Measurements from ENCODE around the gene NCKIPSD.

The NCKIPSD gene

GRCh38 chr3:48628277-48629017, 57.3 kb downstream of the NCKIPSD start:
- in situ Hi-C loops (cut with MboI; ENCODE audit: low sequenced_read_pairs) = no loop called here

- in situ Hi-C loops (cut with MboI; ENCODE audit: low sequenced_read_pairs) = no loop called here
These were observed 60.1 kb downstream of the NCKIPSD start for GRCh38 chr3:48625600-48625999.

- in situ Hi-C loops (cut with MboI; ENCODE audit: low sequenced_read_pairs) = no loop called here
These were observed 60.9 kb downstream of the NCKIPSD start for GRCh38 chr3:48624767-48625166.

GRCh38 chr3:48623851-48624547, 61.7 kb downstream of the NCKIPSD start:
- in situ Hi-C loops (cut with MboI; ENCODE audit: low sequenced_read_pairs) = no loop called here
